Sigmoid colon (tissue), 7 donors: ENCODE data around the gene SIGLEC9. TPM values are rescaled to one million over a fixed set of nuclear protein-coding genes. Genes with fewer than 3 reads are reported as not detected.

Experiments
- DNase-seq: peaks from one replicate; pipeline ENCODE4 v3.0.0-alpha.2; 2019
- H3K27ac ChIP-seq, 4 donors: fragments of 200-600 bp; sonication (generic); one replicate each; pipeline ENCODE4 v1.5.1; 2016 to 2019; ENCODE audit warnings: mild to moderate bottlenecking in 1 of 4
- H3K27me3 ChIP-seq, 3 donors: fragments of 200-600 bp; sonication (generic); one replicate each; pipeline ENCODE4 v1.5.1; 2019; ENCODE audit warnings: mild to moderate bottlenecking in 1 of 3
- H3K36me3 ChIP-seq, 4 donors: fragments of 200-600 bp; sonication (generic); one replicate each; pipeline ENCODE4 v1.5.1; 2016 to 2019
- H3K4me1 ChIP-seq, 4 donors: fragments of 200-600 bp; sonication (generic); one replicate each; pipeline ENCODE4 v1.5.1; 2017 to 2019
- H3K4me3 ChIP-seq, 4 donors: fragments of 200-600 bp; sonication (generic); one replicate each; pipeline ENCODE4 v1.5.1; 2017 to 2019; ENCODE audit warnings: mild to moderate bottlenecking in 2 of 4, moderate library complexity in 1 of 4
- H3K9me3 ChIP-seq, 4 donors: fragments of 200-600 bp in 3 of 4; sonication (generic) in 3 of 4; one replicate each; pipeline versions ENCODE4 v1.5.1 to v1.6.1; 2013 to 2019
- EP300 ChIP-seq, 4 donors: sonication (generic); formaldehyde crosslinking; IDR thresholded peaks; one replicate each; pipeline ENCODE4 v1.6.1; 2017; ENCODE audit warnings: antibody characterized with exemption in 4 of 4
- POLR2A ChIP-seq, 2 donors: fragments of 450-650 bp; IDR thresholded peaks; one replicate each; pipeline ENCODE4 v1.6.1; 2016; ENCODE audit warnings: antibody characterized with exemption in 2 of 2, mild to moderate bottlenecking in 2 of 2, moderate library complexity in 2 of 2
- POLR2AphosphoS5 ChIP-seq, 4 donors: sonication (generic); formaldehyde crosslinking; IDR thresholded peaks; one replicate each; pipeline ENCODE4 v1.6.1; 2017; ENCODE audit warnings: antibody characterized with exemption in 4 of 4
- WGBS, 2 donors: extraction: QIAGEN DNeasy Blood & Tissue Kit; methylation state at CpG; one replicate each; pipeline ENCODE4 v1.1.7; 2013; 5-methylcytosine and 5-hydroxymethylcytosine counted together
- intact Hi-C: fragments of 100-400 bp; cut with DNase I; formaldehyde crosslinking; loops from one replicate; pipeline ENCODE4 v1.15.1; 2023
- polyA plus RNA-seq, 3 donors: library from polyadenylated mRNA; stranded (reverse); fragments of 200-250 nt; gene quantifications; one replicate each; pipeline ENCODE4 v1.2.3, GENCODE V29; 2013
- total RNA-seq, 4 donors: library from RNA; depleted of rRNA; stranded (reverse); fragments of >200 nt; gene quantifications; one replicate each; pipeline ENCODE4 v1.1.0, GENCODE V29; 2016
- TF ChIP-seq, protein P1 (sequence below), 4 experiments: fragments of 450-650 bp in 3 of 4; fragments of 200-600 bp in 1 of 4; IDR thresholded peaks; one replicate each; pipeline ENCODE4 v1.5.1; 2016 to 2019; ENCODE audit warnings: antibody characterized with exemption in 4 of 4, mild to moderate bottlenecking in 3 of 4, moderate library complexity in 2 of 4
- donor health status: healthy with polysubstance abuse.
- donor health status: Bipolar disorder and iron deficiency.
- donor health status: healthy.

SIGLEC9 gene
- total and polyA plus RNA-seq, 7 donors = 2.4 to 9.5 (median 5.4) TPM

GRCh38 chr19:51129716-51130115 lies 5.0 kb downstream of the SIGLEC9 start:
- no peaks in the 10 kb centered on the region for H3K9me3 ChIP-seq
- TF ChIP-seq, protein P1, sequence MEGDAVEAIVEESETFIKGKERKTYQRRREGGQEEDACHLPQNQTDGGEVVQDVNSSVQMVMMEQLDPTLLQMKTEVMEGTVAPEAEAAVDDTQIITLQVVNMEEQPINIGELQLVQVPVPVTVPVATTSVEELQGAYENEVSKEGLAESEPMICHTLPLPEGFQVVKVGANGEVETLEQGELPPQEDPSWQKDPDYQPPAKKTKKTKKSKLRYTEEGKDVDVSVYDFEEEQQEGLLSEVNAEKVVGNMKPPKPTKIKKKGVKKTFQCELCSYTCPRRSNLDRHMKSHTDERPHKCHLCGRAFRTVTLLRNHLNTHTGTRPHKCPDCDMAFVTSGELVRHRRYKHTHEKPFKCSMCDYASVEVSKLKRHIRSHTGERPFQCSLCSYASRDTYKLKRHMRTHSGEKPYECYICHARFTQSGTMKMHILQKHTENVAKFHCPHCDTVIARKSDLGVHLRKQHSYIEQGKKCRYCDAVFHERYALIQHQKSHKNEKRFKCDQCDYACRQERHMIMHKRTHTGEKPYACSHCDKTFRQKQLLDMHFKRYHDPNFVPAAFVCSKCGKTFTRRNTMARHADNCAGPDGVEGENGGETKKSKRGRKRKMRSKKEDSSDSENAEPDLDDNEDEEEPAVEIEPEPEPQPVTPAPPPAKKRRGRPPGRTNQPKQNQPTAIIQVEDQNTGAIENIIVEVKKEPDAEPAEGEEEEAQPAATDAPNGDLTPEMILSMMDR (IDR thresholded peaks at IDR 0.05) = no peak
- TF ChIP-seq POLR2A (IDR thresholded peaks at IDR 0.05) (no peak), POLR2AphosphoS5 (IDR thresholded peaks at IDR 0.05) (no peak), EP300 (IDR thresholded peaks at IDR 0.05) (no peak)
- 88 to 89% methylated on average over 8 of the region's 8 CpGs for WGBS, 2 donors
- no peak overlapping the region for H3K4me3 ChIP-seq
- peak; percentile 33 for DNase-seq
- H3K4me1 ChIP-seq = no peaks in the 10 kb centered on the region
- H3K27ac ChIP-seq = no peak overlapping the region
- intact Hi-C loops = no loop called here
- H3K27me3 ChIP-seq = peaks cover 0 to 28% (median 0%) of the 10 kb centered on the region in 3 donors
- no peaks in the 10 kb centered on the region for H3K36me3 ChIP-seq

- Histone ChIP-seq H3K9me3 (no peaks in the 10 kb centered on the region), H3K4me3 (no peak overlapping the region), H3K27ac (peak overlapping the region in 1 of 4 donors; percentile 32), H3K36me3 (no peaks in the 10 kb centered on the region), H3K4me1 (no peaks in the 10 kb centered on the region), H3K27me3 (peaks cover 0 to 17% (median 0%) of the 10 kb centered on the region in 3 donors)
- 43 to 45% methylated on average over 24 of the region's 24 CpGs for WGBS, 2 donors
- intact Hi-C loops = no loop called here
- peak; percentile 70 for DNase-seq
- TF ChIP-seq POLR2AphosphoS5 (IDR thresholded peaks at IDR 0.05) = peak in 2 of 4 donors; percentile 5 to 20
- TF ChIP-seq, protein P1 (IDR thresholded peaks at IDR 0.05) = no peak
- TF ChIP-seq EP300 (IDR thresholded peaks at IDR 0.05) = no peak
Observed at GRCh38 chr19:51131780-51132680, 7.3 kb downstream of the SIGLEC9 start.

DNA sequence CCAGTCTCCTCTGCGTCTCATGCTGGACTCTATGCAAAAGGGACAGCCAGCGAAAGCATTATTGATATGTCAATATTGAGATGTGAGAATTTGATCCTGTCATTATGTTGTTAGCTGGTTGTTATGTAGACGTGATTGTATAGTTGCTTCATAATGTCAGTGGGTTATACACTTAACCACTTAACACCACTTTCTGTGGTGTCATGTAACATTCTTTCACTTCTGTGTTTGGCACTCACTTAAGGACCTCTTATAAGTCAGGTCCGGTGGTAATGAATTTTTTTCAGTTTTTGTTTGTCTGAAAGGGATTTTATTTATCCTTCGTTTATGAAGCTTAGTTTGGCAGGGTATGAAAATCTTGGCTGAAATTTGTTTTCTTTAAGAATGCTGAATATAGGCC lies 10.3 kb downstream of the SIGLEC9 start:
- intact Hi-C loops = no loop called here
- TF ChIP-seq POLR2AphosphoS5 (IDR thresholded peaks at IDR 0.05) = no peak
- TF ChIP-seq POLR2A (IDR thresholded peaks at IDR 0.05) = no peak
- TF ChIP-seq, protein P1 (IDR thresholded peaks at IDR 0.05) = no peak
- TF ChIP-seq EP300 (IDR thresholded peaks at IDR 0.05) = no peak
- Histone ChIP-seq H3K4me3 (no peak overlapping the region), H3K4me1 (no peaks in the 10 kb centered on the region), H3K36me3 (no peaks in the 10 kb centered on the region), H3K27me3 (peaks cover 0 to 29% (median 1%) of the 10 kb centered on the region in 3 donors), H3K27ac (no peak overlapping the region), H3K9me3 (no peaks in the 10 kb centered on the region)
- DNase-seq = no peak
- 57 to 77% methylated on average over 5 of the region's 5 CpGs for WGBS, 2 donors

DNA sequence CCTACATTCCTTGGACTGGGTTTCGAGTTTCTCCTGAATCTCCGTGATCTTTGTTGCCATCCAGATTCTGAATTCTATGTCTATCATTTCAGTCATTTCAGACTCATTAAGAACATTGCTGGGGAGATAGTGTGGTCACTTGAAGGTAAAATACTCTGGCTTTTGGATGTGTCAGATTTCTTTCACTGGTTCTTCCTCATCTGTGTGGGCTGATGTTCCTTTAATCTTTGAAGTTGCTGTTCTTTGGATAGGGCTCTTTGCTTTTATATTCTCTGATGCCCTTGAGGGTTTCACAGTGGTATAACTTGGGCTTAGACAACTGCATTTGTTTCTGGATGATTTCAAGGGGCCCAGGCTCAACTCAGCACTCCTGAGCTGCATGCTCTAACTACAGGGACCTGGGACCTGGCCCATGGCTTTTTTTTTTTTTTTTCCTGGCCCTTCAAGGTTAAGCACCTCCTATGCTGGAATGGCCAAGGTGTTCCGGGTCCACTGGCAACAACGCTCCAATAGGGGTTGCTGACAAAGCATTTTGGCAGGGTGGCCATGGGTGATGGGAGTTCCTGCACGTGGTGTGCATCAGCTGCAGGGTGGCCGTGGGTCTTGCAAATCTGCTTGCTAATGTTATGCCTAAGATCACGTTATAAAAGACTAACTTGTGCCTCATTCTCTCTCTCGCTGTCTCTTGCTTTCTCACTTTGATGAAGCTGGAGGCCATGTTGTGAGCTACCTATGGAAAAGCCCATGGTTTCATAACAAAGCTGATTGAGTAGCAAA lies 11.5 kb downstream of the SIGLEC9 start:
- H3K27ac ChIP-seq = peak overlapping the region in 2 of 4 donors; percentile 38 to 57
- 73 to 83% methylated on average over 8 of the region's 8 CpGs for WGBS, 2 donors
- H3K36me3 ChIP-seq = no peaks in the 10 kb centered on the region
- H3K4me3 ChIP-seq = no peak overlapping the region
- intact Hi-C loops = no loop called here
- TF ChIP-seq, protein P1 (IDR thresholded peaks at IDR 0.05) = no peak
- TF ChIP-seq POLR2A (IDR thresholded peaks at IDR 0.05) = no peak
- TF ChIP-seq POLR2AphosphoS5 (IDR thresholded peaks at IDR 0.05) = no peak
- no peak for DNase-seq
- no peaks in the 10 kb centered on the region for H3K4me1 ChIP-seq
- H3K27me3 ChIP-seq = peaks cover 0 to 30% (median 5%) of the 10 kb centered on the region in 3 donors
- no peaks in the 10 kb centered on the region for H3K9me3 ChIP-seq
